Measurements from ENCODE around the gene RGS2. TPM values are rescaled to one million over a fixed set of nuclear protein-coding genes. Genes with fewer than 3 reads are reported as not detected.

Gene RGS2
- total RNA-seq, 1 experiment from 2014 or later, result 5.2 TPM

GRCh38 chr1:192830595-192831246, 21.9 kb downstream of the RGS2 start:
- DNase-seq (ENCODE audit: low read depth), result no peak

GRCh38 chr1:192831706-192832355, 23.0 kb downstream of the RGS2 start:
- peak; percentile 78 for DNase-seq (ENCODE audit: low read depth)

- no peak for DNase-seq (ENCODE audit: low read depth)
Observed at GRCh38 chr1:192832492-192832891, 23.7 kb downstream of the RGS2 start.

- DNase-seq (ENCODE audit: low read depth), result no peak
Observed at GRCh38 chr1:192835116-192835515, 26.3 kb downstream of the RGS2 start.

- no peak for DNase-seq (ENCODE audit: low read depth)
Observed at GRCh38 chr1:192839162-192840066, 30.6 kb downstream of the RGS2 start.

GRCh38 chr1:192844360-192844759, 35.5 kb downstream of the RGS2 start:
- DNase-seq (ENCODE audit: low read depth), result no peak

- no peak for DNase-seq (ENCODE audit: low read depth)
Observed at GRCh38 chr1:192846950-192847349, 38.1 kb downstream of the RGS2 start.

- DNase-seq (ENCODE audit: low read depth), result no peak
Observed at GRCh38 chr1:192849011-192849410, 40.2 kb downstream of the RGS2 start.

GRCh38 chr1:192849442-192849841, 40.6 kb downstream of the RGS2 start:
- DNase-seq (ENCODE audit: low read depth), result no peak

GRCh38 chr1:192852001-192852947, 43.4 kb downstream of the RGS2 start:
- no peak for DNase-seq (ENCODE audit: low read depth)

- no peak for DNase-seq (ENCODE audit: low read depth)
Observed at GRCh38 chr1:192858456-192858855, 49.6 kb downstream of the RGS2 start.

GRCh38 chr1:192859808-192860207, 51.0 kb downstream of the RGS2 start:
- DNase-seq (ENCODE audit: low read depth), result no peak

GRCh38 chr1:192860478-192861185, 51.8 kb downstream of the RGS2 start:
- DNase-seq (ENCODE audit: low read depth), result no peak

GRCh38 chr1:192861860-192862259, 53.0 kb downstream of the RGS2 start:
- no peak for DNase-seq (ENCODE audit: low read depth)

Other genes starting within 250 kb of the RGS2 start
- gene RGS1, start 233.3 kb upstream of the RGS2 start, total RNA-seq (2014; rRNA removed; shearing (Covaris generic)), result not detected in 2 replicates
- gene RGS13, start 172.9 kb upstream of the RGS2 start, total RNA-seq (2014; rRNA removed; shearing (Covaris generic)), result not detected in 2 replicates